NCI-H345 (cell line): ENCODE results near the gene NHSL1.

Source experiments
- DNase-seq: peaks from one replicate; lab custom pipeline; 2025; lab: John Stamatoyannopoulos, UW

NHSL1 gene

DNA sequence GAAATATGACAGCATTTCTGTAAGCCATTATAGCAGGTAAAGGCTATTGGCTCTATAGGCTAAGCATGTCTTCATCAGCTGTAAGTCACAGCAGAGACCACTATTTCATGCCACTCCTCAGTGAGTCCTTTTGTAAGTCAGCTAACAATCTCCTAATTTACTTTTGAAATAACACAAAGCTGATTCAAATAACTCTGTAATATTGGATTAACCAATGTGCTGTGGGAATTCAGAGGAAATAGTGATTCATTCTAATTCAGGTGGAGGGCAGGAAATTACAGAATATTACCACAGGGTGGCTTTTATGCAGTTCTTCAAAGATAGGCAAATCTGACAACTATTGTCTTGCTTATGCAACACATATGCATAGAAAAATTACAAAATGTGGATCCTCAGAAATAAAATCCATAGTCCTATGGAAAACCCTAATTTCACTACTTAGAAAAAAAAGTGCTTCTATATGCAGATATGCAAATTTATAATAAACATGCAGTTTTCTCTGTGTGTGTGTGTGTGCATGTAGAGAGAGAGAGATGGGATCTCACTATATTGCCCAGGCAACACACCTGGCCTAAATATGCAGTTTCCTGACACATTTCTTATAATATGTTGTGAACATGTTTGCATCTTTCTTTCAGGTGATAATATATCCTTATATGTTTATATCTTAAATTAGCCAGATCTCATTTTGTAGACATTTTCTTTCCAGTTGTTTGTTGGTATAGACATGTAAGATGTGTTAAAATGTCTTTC, 126.4 kb downstream of the NHSL1 start:
- no peak for DNase-seq
